Choroid plexus epithelial cell (primary cell): ENCODE data around the gene DMBT1.

Experiments
- DNase-seq: peaks from one replicate; pipeline ENCODE4 v3.0.0-alpha.2; 2010; ENCODE audit warnings: low read depth
- H3K4me3 ChIP-seq: 2 replicates; pipeline ENCODE4 v1.5.1; 2011; ENCODE audit warnings: low read depth, mild to moderate bottlenecking, control low read depth, low read length, moderate library complexity
- CTCF ChIP-seq: conservative IDR thresholded peaks from 2 replicates; pipeline ENCODE4 v1.5.1; 2011; ENCODE audit warnings: low read depth, mild to moderate bottlenecking, control low read depth, inconsistent platforms, low read length, moderate library complexity

The DMBT1 gene

GRCh38 chr10:122649903-122650302, 89.3 kb downstream of the DMBT1 start:
- no peak overlapping the region for H3K4me3 ChIP-seq
- TF ChIP-seq CTCF = no peak
- DNase-seq = no peak

- no peak for TF ChIP-seq CTCF
- no peak overlapping the region for H3K4me3 ChIP-seq
- DNase-seq = no peak
These were observed 89.8 kb downstream of the DMBT1 start for GRCh38 chr10:122650331-122650730.

DNA sequence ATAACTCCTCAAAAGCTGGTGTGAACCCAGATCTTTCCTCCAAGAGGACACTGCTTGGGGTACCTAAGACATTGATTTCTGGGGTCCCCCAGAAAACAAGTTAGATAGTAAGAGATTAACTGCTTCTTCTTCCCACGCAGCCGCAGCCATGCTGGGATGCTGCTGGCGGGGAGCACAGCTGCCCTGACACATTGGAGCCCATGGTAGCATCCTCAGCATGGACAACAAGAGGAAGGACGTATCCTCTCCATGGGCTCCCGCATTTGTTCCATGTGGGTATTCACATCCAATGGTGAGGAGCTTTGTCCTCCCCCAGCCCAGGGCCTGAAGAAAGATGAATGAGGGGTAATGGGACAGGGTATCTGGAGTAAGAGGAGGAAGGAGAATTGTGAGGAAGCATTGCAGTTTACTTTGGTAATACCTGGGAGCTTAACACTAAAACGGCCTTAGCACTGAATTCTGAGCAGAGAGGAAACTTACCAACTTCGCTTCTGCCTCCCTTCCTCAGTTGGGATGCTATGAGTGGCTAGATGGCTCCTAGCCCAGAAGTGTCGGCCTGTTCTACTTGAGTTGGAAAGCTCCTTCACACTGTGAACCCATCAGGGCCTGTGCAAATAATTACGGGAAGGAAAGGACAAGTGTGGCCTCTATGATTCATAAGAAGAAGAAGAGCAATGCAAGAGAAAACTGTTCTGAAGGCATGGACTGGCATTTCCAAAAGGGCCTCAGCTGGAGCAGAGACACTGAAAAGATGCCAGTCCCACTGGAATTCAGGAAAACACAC, 95.2 kb downstream of the DMBT1 start:
- DNase-seq = no peak
- no peak overlapping the region for H3K4me3 ChIP-seq
- TF ChIP-seq CTCF = no peak

DNA sequence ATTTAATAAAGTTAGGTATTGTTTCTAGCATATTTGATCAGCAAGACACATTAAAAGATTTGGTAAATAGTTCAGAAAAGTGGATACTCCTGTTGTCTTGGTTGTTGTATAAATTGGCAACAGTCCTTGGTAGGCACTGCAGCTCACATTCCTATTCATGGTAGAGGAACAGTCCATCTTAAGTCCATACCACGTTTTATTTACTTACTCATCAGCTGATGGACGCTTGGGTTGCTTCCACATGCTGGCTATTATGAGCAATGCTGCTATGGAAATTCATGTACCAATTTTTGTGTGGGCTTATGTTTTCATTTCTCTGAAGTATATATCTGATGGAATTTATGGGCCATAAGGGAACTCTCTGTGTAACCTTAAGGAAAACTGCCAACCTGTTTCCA, 95.8 kb downstream of the DMBT1 start:
- no peak for DNase-seq
- no peak for TF ChIP-seq CTCF
- H3K4me3 ChIP-seq = no peak overlapping the region

DNA sequence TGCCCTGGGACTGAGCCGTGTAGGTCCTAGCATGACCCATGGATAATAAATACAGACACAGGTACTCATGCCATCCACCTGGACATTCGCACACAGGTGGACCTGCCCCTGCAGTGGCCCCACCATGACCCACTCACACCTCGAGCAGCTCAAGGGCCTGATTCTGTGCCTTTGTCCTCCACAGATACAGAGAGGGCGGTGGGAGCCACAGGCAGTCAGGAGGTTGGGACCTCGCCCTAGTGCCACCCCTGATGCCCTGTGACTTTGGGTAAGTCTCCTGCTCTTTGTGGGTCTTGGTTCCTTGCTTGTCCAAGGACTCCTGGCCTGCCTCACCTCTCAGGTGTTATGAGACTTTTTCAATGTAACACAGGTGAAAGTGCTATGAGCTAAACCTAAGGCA, 96.2 kb downstream of the DMBT1 start:
- no peak for DNase-seq
- H3K4me3 ChIP-seq = no peak overlapping the region
- TF ChIP-seq CTCF = no peak

DNA sequence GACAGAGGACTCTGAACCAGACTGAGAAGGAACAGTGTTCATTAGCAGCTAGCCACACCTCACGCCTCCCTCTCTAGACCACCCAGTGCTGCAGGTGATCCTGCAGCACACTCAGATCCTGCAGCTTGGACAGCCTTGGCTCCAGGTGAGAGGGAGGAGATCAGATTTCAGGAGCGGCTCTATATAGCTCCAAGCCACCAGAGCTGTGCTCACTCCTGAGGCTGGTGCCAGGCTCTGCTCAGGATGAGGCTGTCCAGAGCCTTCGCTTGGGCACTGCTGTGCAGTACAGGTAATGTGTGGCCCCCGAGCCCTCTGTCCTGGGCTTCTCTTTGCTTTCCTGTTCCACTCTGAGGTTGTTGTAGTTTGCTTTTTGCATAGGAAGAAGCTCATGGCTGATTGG, 96.7 kb downstream of the DMBT1 start:
- DNase-seq = no peak
- no peak for TF ChIP-seq CTCF
- no peak overlapping the region for H3K4me3 ChIP-seq

GRCh38 chr10:122657729-122658128, 97.2 kb downstream of the DMBT1 start:
- TF ChIP-seq CTCF = no peak
- no peak for DNase-seq
- no peak overlapping the region for H3K4me3 ChIP-seq
